K562 (cell line): ENCODE data around the gene GNAT1. TPM values are rescaled to one million over a fixed set of nuclear protein-coding genes. Genes with fewer than 3 reads are reported as not detected.

Source experiments
- ETV1 ChIP-seq: fragments of 450-650 bp; conservative IDR thresholded peaks from 2 replicates; pipeline ENCODE4 v1.6.1; 2016; ENCODE audit warnings: missing genetic modification characterization, control low read depth, low read depth, missing compliant biosample characterization
- FIP1L1 ChIP-seq: fragments of 200-400 bp; formaldehyde crosslinking; IDR thresholded peaks from 2 replicates; pipeline ENCODE4 v1.6.1; 2018; ENCODE audit warnings: mild to moderate bottlenecking, low read depth, low read length; ENCODE audit not compliant: poor library complexity, severe bottlenecking
- HOXB6 ChIP-seq: fragments of 250-450 bp; sonication (Bioruptor Pico); IDR thresholded peaks from 2 replicates; pipeline ENCODE4 v1.5.1; 2022; ENCODE audit warnings: mild to moderate bottlenecking, borderline replicate concordance
- KAT8 ChIP-seq: fragments of 450-650 bp; IDR thresholded peaks from 2 replicates; pipeline ENCODE4 v1.6.1; 2016; ENCODE audit warnings: low read depth, mild to moderate bottlenecking
- PML ChIP-seq: IDR thresholded peaks from 2 replicates; pipeline ENCODE4 v1.6.1; 2012; ENCODE audit warnings: low read length, inconsistent platforms
- ZNF184 ChIP-seq: sonication (generic); formaldehyde crosslinking; IDR thresholded peaks from 2 replicates; pipeline ENCODE4 v1.5.0; 2020; ENCODE audit warnings: missing genetic modification reagents
- ZNF232 ChIP-seq: sonication (generic); formaldehyde crosslinking; IDR thresholded peaks from 2 replicates; pipeline ENCODE4 v1.8.0; 2022; ENCODE audit warnings: mild to moderate bottlenecking, missing genetic modification reagents
- ZNF551 ChIP-seq: fragments of 250-450 bp; sonication (Bioruptor Pico); IDR thresholded peaks from 2 replicates; pipeline ENCODE4 v1.5.0; 2021; ENCODE audit warnings: mild to moderate bottlenecking, moderate library complexity
- polyA plus RNA-seq, 8 experiments: library from polyadenylated mRNA; depleted of rRNA in 4 of 8; stranded (reverse) in 5 of 8; unstranded in 3 of 8; fragments of >200 nt; fragmentation: Nextera tagmentation in 2 of 8; fragmentation: Illumina TruSeq in 1 of 8; extraction: Ambion mirVana in 2 of 8; extraction: Trizol in 1 of 8; gene quantifications; 2 replicates each; pipeline versions ENCODE4 v1.2.1 to v1.2.3, GENCODE V29; 2011 to 2014; ENCODE audit warnings: inconsistent platforms in 1 of 8, missing spikeins in 1 of 8
- total RNA-seq, 7 experiments: library from RNA; depleted of rRNA in 6 of 7; stranded (reverse); fragments of >200 nt in 6 of 7; fragmentation: Illumina TruSeq in 2 of 7; extraction: Trizol in 2 of 7; gene quantifications; 2 replicates each; pipeline versions ENCODE4 v1.2.1 to v1.2.3, GENCODE V29; 2011 to 2021; ENCODE audit warnings: low replicate concordance in 1 of 7
- TF ChIP-seq, protein P1 (sequence below): IDR thresholded peaks from 3 replicates; pipeline ENCODE4 v1.6.1; 2011; ENCODE audit warnings: borderline replicate concordance, mild to moderate bottlenecking, moderate library complexity; ENCODE audit not compliant: insufficient read length; ENCODE audit errors: extremely low read depth
- TF ChIP-seq, protein P2 (sequence below): fragments of 450-650 bp; IDR thresholded peaks from 2 replicates; pipeline ENCODE4 v1.6.1; 2018; ENCODE audit not compliant: partially characterized antibody
- TF ChIP-seq, protein P3 (sequence below): fragments of 250-450 bp; sonication (Bioruptor Pico); IDR thresholded peaks from 2 replicates; pipeline ENCODE4 v1.5.0; 2021

GNAT1 gene
- total and polyA plus RNA-seq, 9 of the 15 experiments (the other 6 are each of a cell fraction or from before 2014, with no cell fraction given) = not detected

DNA sequence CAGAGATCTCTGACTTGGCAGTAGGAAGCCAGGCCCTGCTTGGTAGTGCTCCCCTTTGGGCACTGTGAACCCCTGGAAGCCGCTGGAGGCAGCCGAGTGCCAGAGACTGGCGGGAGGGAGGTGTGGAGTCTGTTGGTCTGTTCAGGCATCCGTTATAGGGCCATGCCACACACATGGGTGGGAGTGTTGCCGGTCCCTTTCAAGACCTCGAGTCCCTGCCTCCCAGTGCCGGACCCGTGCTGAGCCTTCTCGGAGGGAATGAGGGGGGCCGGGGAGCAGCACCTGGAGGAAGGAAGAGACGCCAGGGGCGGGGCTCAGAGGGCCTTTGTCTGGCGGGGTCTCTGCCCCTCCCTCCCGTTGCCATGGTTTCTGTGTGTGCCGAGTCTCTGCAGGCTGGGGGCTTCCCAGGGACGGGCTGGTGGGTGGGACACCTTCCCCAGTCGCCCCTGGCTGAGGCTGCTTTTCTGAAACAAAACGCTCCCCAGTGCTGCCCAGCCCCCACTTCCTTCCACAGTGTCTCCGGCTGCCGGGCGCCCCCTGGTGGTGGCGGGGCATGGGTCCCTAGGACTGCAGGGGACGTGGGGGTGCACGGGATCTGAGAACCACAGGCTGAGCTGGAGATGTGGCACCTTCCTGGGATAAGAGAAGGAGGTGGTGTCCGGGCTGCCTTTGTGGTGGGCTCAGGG is 54.6 kb downstream of the GNAT1 start (continued):
- TF ChIP-seq, protein P1, sequence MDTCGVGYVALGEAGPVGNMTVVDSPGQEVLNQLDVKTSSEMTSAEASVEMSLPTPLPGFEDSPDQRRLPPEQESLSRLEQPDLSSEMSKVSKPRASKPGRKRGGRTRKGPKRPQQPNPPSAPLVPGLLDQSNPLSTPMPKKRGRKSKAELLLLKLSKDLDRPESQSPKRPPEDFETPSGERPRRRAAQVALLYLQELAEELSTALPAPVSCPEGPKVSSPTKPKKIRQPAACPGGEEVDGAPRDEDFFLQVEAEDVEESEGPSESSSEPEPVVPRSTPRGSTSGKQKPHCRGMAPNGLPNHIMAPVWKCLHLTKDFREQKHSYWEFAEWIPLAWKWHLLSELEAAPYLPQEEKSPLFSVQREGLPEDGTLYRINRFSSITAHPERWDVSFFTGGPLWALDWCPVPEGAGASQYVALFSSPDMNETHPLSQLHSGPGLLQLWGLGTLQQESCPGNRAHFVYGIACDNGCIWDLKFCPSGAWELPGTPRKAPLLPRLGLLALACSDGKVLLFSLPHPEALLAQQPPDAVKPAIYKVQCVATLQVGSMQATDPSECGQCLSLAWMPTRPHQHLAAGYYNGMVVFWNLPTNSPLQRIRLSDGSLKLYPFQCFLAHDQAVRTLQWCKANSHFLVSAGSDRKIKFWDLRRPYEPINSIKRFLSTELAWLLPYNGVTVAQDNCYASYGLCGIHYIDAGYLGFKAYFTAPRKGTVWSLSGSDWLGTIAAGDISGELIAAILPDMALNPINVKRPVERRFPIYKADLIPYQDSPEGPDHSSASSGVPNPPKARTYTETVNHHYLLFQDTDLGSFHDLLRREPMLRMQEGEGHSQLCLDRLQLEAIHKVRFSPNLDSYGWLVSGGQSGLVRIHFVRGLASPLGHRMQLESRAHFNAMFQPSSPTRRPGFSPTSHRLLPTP = no peak
- no peak for TF ChIP-seq HOXB6
- TF ChIP-seq, protein P2, sequence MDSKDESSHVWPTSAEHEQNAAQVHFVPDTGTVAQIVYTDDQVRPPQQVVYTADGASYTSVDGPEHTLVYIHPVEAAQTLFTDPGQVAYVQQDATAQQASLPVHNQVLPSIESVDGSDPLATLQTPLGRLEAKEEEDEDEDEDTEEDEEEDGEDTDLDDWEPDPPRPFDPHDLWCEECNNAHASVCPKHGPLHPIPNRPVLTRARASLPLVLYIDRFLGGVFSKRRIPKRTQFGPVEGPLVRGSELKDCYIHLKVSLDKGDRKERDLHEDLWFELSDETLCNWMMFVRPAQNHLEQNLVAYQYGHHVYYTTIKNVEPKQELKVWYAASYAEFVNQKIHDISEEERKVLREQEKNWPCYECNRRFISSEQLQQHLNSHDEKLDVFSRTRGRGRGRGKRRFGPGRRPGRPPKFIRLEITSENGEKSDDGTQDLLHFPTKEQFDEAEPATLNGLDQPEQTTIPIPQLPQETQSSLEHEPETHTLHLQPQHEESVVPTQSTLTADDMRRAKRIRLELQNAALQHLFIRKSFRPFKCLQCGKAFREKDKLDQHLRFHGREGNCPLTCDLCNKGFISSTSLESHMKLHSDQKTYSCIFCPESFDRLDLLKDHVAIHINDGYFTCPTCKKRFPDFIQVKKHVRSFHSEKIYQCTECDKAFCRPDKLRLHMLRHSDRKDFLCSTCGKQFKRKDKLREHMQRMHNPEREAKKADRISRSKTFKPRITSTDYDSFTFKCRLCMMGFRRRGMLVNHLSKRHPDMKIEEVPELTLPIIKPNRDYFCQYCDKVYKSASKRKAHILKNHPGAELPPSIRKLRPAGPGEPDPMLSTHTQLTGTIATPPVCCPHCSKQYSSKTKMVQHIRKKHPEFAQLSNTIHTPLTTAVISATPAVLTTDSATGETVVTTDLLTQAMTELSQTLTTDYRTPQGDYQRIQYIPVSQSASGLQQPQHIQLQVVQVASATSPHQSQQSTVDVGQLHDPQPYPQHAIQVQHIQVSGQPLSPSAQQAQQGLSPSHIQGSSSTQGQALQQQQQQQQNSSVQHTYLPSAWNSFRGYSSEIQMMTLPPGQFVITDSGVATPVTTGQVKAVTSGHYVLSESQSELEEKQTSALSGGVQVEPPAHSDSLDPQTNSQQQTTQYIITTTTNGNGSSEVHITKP = peak; percentile 82
- peak; percentile 57 for TF ChIP-seq FIP1L1
- TF ChIP-seq KAT8 = no peak
- no peak for TF ChIP-seq ZNF232 (CRISPR knock-in tag)
- TF ChIP-seq, protein P3, sequence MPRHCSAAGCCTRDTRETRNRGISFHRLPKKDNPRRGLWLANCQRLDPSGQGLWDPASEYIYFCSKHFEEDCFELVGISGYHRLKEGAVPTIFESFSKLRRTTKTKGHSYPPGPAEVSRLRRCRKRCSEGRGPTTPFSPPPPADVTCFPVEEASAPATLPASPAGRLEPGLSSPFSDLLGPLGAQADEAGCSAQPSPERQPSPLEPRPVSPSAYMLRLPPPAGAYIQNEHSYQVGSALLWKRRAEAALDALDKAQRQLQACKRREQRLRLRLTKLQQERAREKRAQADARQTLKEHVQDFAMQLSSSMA (CRISPR knock-in tag) = no peak
- no peak for TF ChIP-seq ZNF551
- no peak for TF ChIP-seq ZNF184
- TF ChIP-seq PML = no peak
- peak; percentile 43 for TF ChIP-seq ETV1
- TF ChIP-seq, all 486 proteins: peak for 62
